Prostate gland (tissue), 2 donors: ENCODE results near the gene PALM.

ENCODE experiments used
- CTCF ChIP-seq, 4 experiments: fragments of 200-600 bp in 2 of 4; fragments of 450-650 bp in 2 of 4; sonication (generic) in 2 of 4; IDR thresholded peaks; 1 replicate in 3 of 4; 2 replicates in 1 of 4; pipeline ENCODE4 v1.5.1; 2016 to 2019; ENCODE audit warnings: antibody characterized with exemption in 4 of 4, mild to moderate bottlenecking in 2 of 4, moderate library complexity in 2 of 4
- POLR2A ChIP-seq: fragments of 450-650 bp; IDR thresholded peaks from one replicate; pipeline ENCODE4 v1.6.1; 2016; ENCODE audit warnings: antibody characterized with exemption, mild to moderate bottlenecking

- TF ChIP-seq CTCF (IDR thresholded peaks at IDR 0.05) (no peak), POLR2A (no peak)
Measured at GRCh38 chr19:792306-792885, 83.7 kb downstream of the PALM start.
